ENCODE measurements around the gene TADA2A.

Gene TADA2A

DNA sequence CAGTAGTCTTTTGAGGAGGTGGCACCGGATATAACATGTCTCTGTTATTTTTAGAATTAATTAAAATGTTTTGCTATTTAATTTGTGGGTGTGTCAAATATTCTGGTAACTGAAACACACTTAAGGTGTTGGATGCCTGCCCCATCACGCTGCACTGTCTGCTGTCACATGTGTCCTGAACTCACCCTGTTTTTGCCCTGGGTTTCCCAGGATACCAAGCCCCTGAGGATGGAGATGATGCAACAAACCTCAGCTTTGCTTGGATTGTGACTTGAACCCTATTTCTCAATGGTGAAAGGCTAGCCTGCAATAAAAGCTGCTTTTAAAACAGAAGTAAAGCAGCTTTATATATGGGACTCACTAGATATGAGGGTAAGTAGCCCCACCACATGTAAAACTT is 71.5 kb downstream of the TADA2A start:
- Histone ChIP-seq H3K4me1 (ENCODE audit: insufficient read depth, insufficient read length) (no peaks in the 10 kb centered on the region), H3K27me3 (ENCODE audit: insufficient read depth, insufficient read length) (no peaks in the 10 kb centered on the region), H3K9ac (ENCODE audit: insufficient read length, low read depth) (no peak overlapping the region), H3K4me3 (ENCODE audit: insufficient read length, low read depth) (no peak overlapping the region), H3K36me3 (ENCODE audit: insufficient read depth, insufficient read length, low read length) (peaks cover 49% of the 10 kb centered on the region), H3K9me3 (ENCODE audit: insufficient read depth, low read length) (no peaks in the 10 kb centered on the region)
- no peak for TF ChIP-seq YY1 (IDR thresholded peaks at IDR 0.05; ENCODE audit: insufficient read depth, insufficient read length)
- TF ChIP-seq ZNF274 (IDR thresholded peaks at IDR 0.05; ENCODE audit: low read depth, low read length), result no peak
- no peak for TF ChIP-seq SUZ12 (IDR thresholded peaks at IDR 0.05; ENCODE audit: extremely low read depth, insufficient read depth, insufficient read length)
- DNase-seq (ENCODE audit: low read depth, low spot score), result no peak

DNA sequence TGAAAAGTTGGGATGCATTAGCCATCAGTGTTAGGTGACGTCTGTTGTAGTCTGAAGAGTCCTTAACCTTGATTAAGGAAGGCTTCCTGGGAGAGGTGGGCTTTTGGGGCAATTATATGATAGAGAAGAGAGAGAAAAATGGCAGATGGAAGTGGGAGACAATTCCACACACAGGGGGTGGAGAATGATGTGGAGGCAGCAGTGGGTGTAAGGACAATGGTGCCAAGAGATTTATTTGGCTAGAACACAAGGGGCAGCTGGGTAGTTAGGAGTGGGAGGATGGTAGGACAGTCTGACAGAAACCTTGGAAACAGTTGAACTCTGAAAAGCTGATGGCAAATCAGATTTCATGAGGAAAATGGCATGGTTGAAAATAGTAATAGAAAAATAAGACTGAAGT is 72.3 kb downstream of the TADA2A start:
- H3K4me3 ChIP-seq (ENCODE audit: insufficient read length, low read depth), result no peak overlapping the region
- no peak overlapping the region for H3K9ac ChIP-seq (ENCODE audit: insufficient read length, low read depth)
- no peaks in the 10 kb centered on the region for H3K4me1 ChIP-seq (ENCODE audit: insufficient read depth, insufficient read length)
- no peak for DNase-seq (ENCODE audit: low read depth, low spot score)
- peaks cover 44% of the 10 kb centered on the region for H3K36me3 ChIP-seq (ENCODE audit: insufficient read depth, insufficient read length, low read length)
- H3K27me3 ChIP-seq (ENCODE audit: insufficient read depth, insufficient read length), result no peaks in the 10 kb centered on the region
- H3K9me3 ChIP-seq (ENCODE audit: insufficient read depth, low read length), result no peaks in the 10 kb centered on the region
- TF ChIP-seq ZNF274 (IDR thresholded peaks at IDR 0.05; ENCODE audit: low read depth, low read length) (no peak), SUZ12 (IDR thresholded peaks at IDR 0.05; ENCODE audit: extremely low read depth, insufficient read depth, insufficient read length) (no peak), YY1 (IDR thresholded peaks at IDR 0.05; ENCODE audit: insufficient read depth, insufficient read length) (no peak)

GRCh38 chr17:37480427-37480826 is 73.7 kb downstream of the TADA2A start:
- H3K4me1 ChIP-seq (ENCODE audit: insufficient read depth, insufficient read length), result no peaks in the 10 kb centered on the region
- no peaks in the 10 kb centered on the region for H3K9me3 ChIP-seq (ENCODE audit: insufficient read depth, low read length)
- TF ChIP-seq SUZ12 (IDR thresholded peaks at IDR 0.05; ENCODE audit: extremely low read depth, insufficient read depth, insufficient read length) (no peak), ZNF274 (IDR thresholded peaks at IDR 0.05; ENCODE audit: low read depth, low read length) (no peak), YY1 (IDR thresholded peaks at IDR 0.05; ENCODE audit: insufficient read depth, insufficient read length) (no peak)
- H3K9ac ChIP-seq (ENCODE audit: insufficient read length, low read depth), result no peak overlapping the region
- peaks cover 35% of the 10 kb centered on the region for H3K36me3 ChIP-seq (ENCODE audit: insufficient read depth, insufficient read length, low read length)
- DNase-seq (ENCODE audit: low read depth, low spot score), result no peak
- H3K27me3 ChIP-seq (ENCODE audit: insufficient read depth, insufficient read length), result no peaks in the 10 kb centered on the region
- no peak overlapping the region for H3K4me3 ChIP-seq (ENCODE audit: insufficient read length, low read depth)

GRCh38 chr17:37481001-37481665 is 74.4 kb downstream of the TADA2A start:
- no peaks in the 10 kb centered on the region for H3K4me1 ChIP-seq (ENCODE audit: insufficient read depth, insufficient read length)
- peaks cover 30% of the 10 kb centered on the region for H3K36me3 ChIP-seq (ENCODE audit: insufficient read depth, insufficient read length, low read length)
- H3K27me3 ChIP-seq (ENCODE audit: insufficient read depth, insufficient read length), result no peaks in the 10 kb centered on the region
- H3K9me3 ChIP-seq (ENCODE audit: insufficient read depth, low read length), result no peaks in the 10 kb centered on the region
- TF ChIP-seq YY1 (IDR thresholded peaks at IDR 0.05; ENCODE audit: insufficient read depth, insufficient read length), result no peak
- no peak for TF ChIP-seq ZNF274 (IDR thresholded peaks at IDR 0.05; ENCODE audit: low read depth, low read length)
- no peak for TF ChIP-seq SUZ12 (IDR thresholded peaks at IDR 0.05; ENCODE audit: extremely low read depth, insufficient read depth, insufficient read length)
- no peak overlapping the region for H3K9ac ChIP-seq (ENCODE audit: insufficient read length, low read depth)
- no peak for DNase-seq (ENCODE audit: low read depth, low spot score)
- H3K4me3 ChIP-seq (ENCODE audit: insufficient read length, low read depth), result no peak overlapping the region

DNA sequence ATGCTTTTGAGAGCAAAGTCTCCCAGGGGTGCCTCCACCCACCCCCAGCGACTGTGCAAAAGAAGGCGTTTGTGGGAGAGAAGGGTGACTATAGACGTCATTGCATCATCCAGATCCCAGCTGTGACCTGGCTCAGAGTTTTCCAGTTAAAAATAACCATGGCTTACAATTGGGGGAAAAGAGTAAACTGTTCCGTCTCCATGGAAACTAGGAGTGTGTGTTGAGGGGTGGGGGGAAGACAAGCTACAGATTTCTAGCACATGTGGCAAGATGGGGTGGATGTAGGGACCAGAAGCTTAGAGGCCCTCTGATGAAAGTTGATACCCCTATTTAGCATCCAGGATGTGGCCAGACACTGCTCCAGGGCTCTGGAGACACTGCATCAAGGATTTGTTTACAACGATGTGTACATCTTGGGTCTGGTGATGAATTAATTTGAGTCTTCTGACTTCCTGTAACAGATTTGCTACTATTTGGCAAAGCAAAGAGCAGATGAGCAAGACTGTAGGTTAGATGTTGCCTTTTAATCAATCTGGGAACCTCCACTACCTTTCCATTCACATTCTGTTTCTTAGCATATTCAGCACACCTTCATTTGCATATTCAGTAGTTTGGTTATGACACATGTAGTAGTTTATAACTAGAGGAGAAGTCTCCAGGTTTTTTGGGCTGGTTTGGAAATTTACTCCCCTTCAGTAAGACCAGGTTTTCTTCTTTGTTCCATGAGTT is 76.8 kb downstream of the TADA2A start:
- Histone ChIP-seq H3K9ac (ENCODE audit: insufficient read length, low read depth) (no peak overlapping the region), H3K27me3 (ENCODE audit: insufficient read depth, insufficient read length) (no peaks in the 10 kb centered on the region), H3K4me3 (ENCODE audit: insufficient read length, low read depth) (no peak overlapping the region), H3K36me3 (ENCODE audit: insufficient read depth, insufficient read length, low read length) (peaks cover 19% of the 10 kb centered on the region), H3K4me1 (ENCODE audit: insufficient read depth, insufficient read length) (no peaks in the 10 kb centered on the region), H3K9me3 (ENCODE audit: insufficient read depth, low read length) (no peaks in the 10 kb centered on the region)
- TF ChIP-seq YY1 (IDR thresholded peaks at IDR 0.05; ENCODE audit: insufficient read depth, insufficient read length) (no peak), ZNF274 (IDR thresholded peaks at IDR 0.05; ENCODE audit: low read depth, low read length) (no peak), SUZ12 (IDR thresholded peaks at IDR 0.05; ENCODE audit: extremely low read depth, insufficient read depth, insufficient read length) (no peak)
- DNase-seq (ENCODE audit: low read depth, low spot score), result no peak

DNA sequence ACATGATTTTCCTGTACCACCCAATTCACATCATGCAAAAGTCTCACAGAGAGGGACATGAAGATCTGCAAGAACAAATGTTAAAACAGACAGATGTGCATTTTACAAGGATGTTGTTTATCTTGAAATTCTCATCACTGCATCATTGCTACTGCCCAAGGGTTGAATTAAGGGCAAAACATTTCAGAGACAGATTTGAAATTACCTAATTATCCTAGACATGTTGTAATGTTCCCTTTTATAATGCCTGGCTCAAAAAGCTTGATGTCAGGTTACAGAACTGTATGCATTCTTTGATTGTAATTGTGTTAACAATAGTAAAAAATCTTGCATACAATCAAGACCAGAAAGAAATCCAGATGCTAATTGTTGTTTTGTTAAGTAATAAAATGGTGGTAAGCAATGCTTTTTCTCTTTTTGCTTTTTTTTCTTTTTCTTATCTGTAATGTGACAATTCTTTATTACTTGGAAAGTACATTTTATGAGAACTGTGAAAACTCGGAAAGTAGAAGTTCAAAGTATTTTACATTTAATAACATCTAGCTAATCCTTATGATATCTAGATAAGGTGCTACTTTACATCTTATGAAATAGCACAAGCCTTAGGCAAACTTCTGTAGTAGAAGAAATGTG is 79.4 kb downstream of the TADA2A start:
- Histone ChIP-seq H3K4me3 (ENCODE audit: insufficient read length, low read depth) (no peak overlapping the region), H3K27me3 (ENCODE audit: insufficient read depth, insufficient read length) (no peaks in the 10 kb centered on the region), H3K4me1 (ENCODE audit: insufficient read depth, insufficient read length) (no peaks in the 10 kb centered on the region), H3K9me3 (ENCODE audit: insufficient read depth, low read length) (no peaks in the 10 kb centered on the region), H3K36me3 (ENCODE audit: insufficient read depth, insufficient read length, low read length) (no peaks in the 10 kb centered on the region), H3K9ac (ENCODE audit: insufficient read length, low read depth) (no peak overlapping the region)
- TF ChIP-seq YY1 (IDR thresholded peaks at IDR 0.05; ENCODE audit: insufficient read depth, insufficient read length), result no peak
- TF ChIP-seq SUZ12 (IDR thresholded peaks at IDR 0.05; ENCODE audit: extremely low read depth, insufficient read depth, insufficient read length), result no peak
- no peak for TF ChIP-seq ZNF274 (IDR thresholded peaks at IDR 0.05; ENCODE audit: low read depth, low read length)
- DNase-seq (ENCODE audit: low read depth, low spot score), result no peak

DNA sequence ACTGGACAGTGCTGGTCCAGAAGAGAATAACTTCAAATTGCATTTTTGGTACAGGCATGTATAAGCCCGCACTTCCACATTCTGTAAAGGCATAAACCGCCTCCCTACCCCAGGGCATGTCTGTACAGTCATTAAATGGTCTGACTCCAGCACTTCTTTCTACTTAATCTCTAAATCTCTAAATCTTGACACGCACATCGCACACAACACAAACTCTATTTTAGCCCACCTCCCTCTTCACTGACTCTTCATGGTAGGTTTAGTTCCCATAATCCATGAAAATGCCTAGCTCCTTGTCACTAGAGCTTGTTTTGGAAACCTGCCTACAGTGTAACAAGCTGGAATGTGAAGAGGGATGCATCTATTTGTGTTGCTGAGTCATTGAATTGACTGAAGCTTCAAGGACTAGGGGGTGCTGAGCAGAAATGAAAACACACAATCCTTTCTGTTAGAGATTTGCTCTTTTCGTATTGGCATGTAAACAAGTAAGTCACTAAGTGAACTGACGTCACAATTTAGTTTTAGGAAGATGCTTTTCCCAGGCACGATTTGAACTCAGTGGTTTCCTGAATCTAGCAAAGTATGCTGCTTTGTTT is 81.4 kb downstream of the TADA2A start:
- Histone ChIP-seq H3K4me1 (ENCODE audit: insufficient read depth, insufficient read length) (no peaks in the 10 kb centered on the region), H3K36me3 (ENCODE audit: insufficient read depth, insufficient read length, low read length) (no peaks in the 10 kb centered on the region), H3K9me3 (ENCODE audit: insufficient read depth, low read length) (no peaks in the 10 kb centered on the region), H3K27me3 (ENCODE audit: insufficient read depth, insufficient read length) (no peaks in the 10 kb centered on the region), H3K4me3 (ENCODE audit: insufficient read length, low read depth) (peak overlapping the region; percentile 67), H3K9ac (ENCODE audit: insufficient read length, low read depth) (peak overlapping the region; percentile 88)
- DNase-seq (ENCODE audit: low read depth, low spot score), result no peak
- TF ChIP-seq ZNF274 (IDR thresholded peaks at IDR 0.05; ENCODE audit: low read depth, low read length) (no peak), SUZ12 (IDR thresholded peaks at IDR 0.05; ENCODE audit: extremely low read depth, insufficient read depth, insufficient read length) (no peak), YY1 (IDR thresholded peaks at IDR 0.05; ENCODE audit: insufficient read depth, insufficient read length) (no peak)

All from NT2/D1 (cell line).